Measurements from ENCODE around the gene STXBP5L. TPM values are rescaled to one million over a fixed set of nuclear protein-coding genes. Genes with fewer than 3 reads are reported as not detected.

The STXBP5L gene
- polyA plus RNA-seq, 1 of the 3 experiments (the other 2 are of a cell fraction): 0.03 TPM

DNA sequence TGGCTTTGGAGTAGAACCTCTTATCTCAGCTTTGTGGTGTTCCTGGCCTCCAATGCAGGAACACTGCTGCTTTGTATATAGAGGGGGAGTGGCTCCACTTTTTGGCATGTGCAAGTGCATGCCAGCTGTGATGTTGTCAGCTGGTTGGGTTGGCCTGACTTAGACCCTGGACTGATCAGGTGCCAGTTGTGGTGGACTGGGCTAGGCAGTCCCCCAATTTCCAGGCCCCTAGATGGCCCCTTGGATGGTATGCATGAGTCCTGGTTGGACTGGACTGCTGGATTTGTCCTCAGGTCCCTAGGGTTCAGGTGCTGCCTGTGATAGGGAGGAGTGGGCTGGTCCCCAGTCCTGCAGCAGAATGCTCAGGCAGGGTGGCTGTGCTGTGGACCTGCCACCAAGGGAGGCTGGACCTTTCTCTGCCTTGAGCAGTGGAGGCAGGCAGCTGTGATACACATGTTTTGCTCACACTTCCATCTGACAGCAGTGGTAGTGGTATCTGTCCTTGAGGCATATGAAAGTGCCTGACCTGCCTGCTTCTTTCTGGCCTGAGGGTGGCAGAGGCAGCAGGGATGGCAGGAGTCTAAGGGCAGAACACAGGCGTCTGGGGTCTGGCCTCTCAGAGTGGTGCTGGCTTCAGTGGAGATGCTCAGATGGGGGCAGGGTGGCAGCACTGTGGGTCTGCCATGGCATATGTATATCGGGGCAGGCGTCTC is 74.8 kb downstream of the STXBP5L start:
- no peak overlapping the region for H3K4me2 ChIP-seq
- no peak overlapping the region for H3K4me3 ChIP-seq (ENCODE audit: low read depth in 2 of 2, low read length in 1 of 2)
- POLR2A ChIA-PET: no interaction called here
- no peak overlapping the region for H3K9ac ChIP-seq
- WGBS (ENCODE audit: low lambda C conversion rate): 10% methylated on average over 3 of the region's 3 CpGs
- H3K79me2 ChIP-seq (ENCODE audit: insufficient read depth): no peaks in the 10 kb centered on the region
- no peak overlapping the region for H2AFZ ChIP-seq (ENCODE audit: low read depth)
- no peaks in the 10 kb centered on the region for H3K36me3 ChIP-seq (replicated peaks in 1 of 2; ENCODE audit: control insufficient read depth in 1 of 2, insufficient read depth in 2 of 2, low read length in 1 of 2)
- 0 out of 2 replicates have a peak, but pooled peaks cover 3% of the 10 kb centered on the region for H3K9me2 ChIP-seq
- H3F3A ChIP-seq (replicated peaks; ENCODE audit: insufficient read depth): no peaks in the 10 kb centered on the region
- no peak overlapping the region; a peak in 1 of 4 replicates for H3K27ac ChIP-seq (ENCODE audit: low read depth in 2 of 2, low read length in 1 of 2)
- peak; percentile 3 for DNase-seq
- TF ChIP-seq ELF1 (IDR thresholded peaks at IDR 0.05) (no peak), NFIC (IDR thresholded peaks at IDR 0.05; ENCODE audit: borderline replicate concordance) (no peak), RFX5 (IDR thresholded peaks at IDR 0.05; ENCODE audit: low read length) (no peak), GABPA (IDR thresholded peaks at IDR 0.05; ENCODE audit: low read depth) (no peak), FOXJ3 (CRISPR knock-in tag; IDR thresholded peaks at IDR 0.05) (no peak)
- H4K20me1 ChIP-seq (ENCODE audit: insufficient read depth): no peaks in the 10 kb centered on the region
- no peaks in the 10 kb centered on the region for H3K9me3 ChIP-seq
- CTCF ChIA-PET: no interaction called here
- H3K4me1 ChIP-seq (ENCODE audit: control insufficient read depth in 1 of 2, insufficient read depth in 2 of 2, low read depth in 1 of 2, low read length in 1 of 2): peaks cover 0 to 10% of the 10 kb centered on the region in 2 experiments; a peak in 1 of 4 replicates
- no peaks in the 10 kb centered on the region for H3K27me3 ChIP-seq (ENCODE audit: insufficient read depth)

DNA sequence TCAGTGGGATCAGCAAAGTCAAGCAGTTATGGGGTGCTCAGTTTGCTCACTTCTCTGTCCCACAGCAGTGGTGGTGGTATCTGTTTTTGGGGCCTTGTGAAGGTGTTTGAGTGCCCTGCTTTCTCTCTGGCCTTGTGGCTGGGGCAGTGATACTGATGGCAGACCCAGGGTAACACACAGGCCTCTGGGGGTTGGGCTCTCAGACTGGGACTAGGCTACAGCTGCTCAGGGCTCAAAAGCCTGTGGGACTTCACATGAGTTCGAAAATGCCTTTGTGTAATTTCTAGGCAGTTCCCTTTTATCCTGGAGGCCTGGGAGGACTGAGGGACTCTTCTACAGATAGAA is 75.3 kb downstream of the STXBP5L start:
- no peak overlapping the region for H3K4me3 ChIP-seq (ENCODE audit: low read depth in 2 of 2, low read length in 1 of 2)
- H3F3A ChIP-seq (replicated peaks; ENCODE audit: insufficient read depth): no peaks in the 10 kb centered on the region
- 17% methylated on average over 1 of the region's 1 CpG for WGBS (ENCODE audit: low lambda C conversion rate)
- DNase-seq: peak; percentile 0
- no peak overlapping the region for H3K9ac ChIP-seq
- H4K20me1 ChIP-seq (ENCODE audit: insufficient read depth): no peaks in the 10 kb centered on the region
- POLR2A ChIA-PET: no interaction called here
- peaks cover 0 to 10% of the 10 kb centered on the region in 2 experiments; a peak in 1 of 4 replicates for H3K4me1 ChIP-seq (ENCODE audit: control insufficient read depth in 1 of 2, insufficient read depth in 2 of 2, low read depth in 1 of 2, low read length in 1 of 2)
- no peak overlapping the region for H3K4me2 ChIP-seq
- H3K9me3 ChIP-seq: no peaks in the 10 kb centered on the region
- no peak overlapping the region; a peak in 1 of 4 replicates for H3K27ac ChIP-seq (ENCODE audit: low read depth in 2 of 2, low read length in 1 of 2)
- no peaks in the 10 kb centered on the region for H3K36me3 ChIP-seq (replicated peaks in 1 of 2; ENCODE audit: control insufficient read depth in 1 of 2, insufficient read depth in 2 of 2, low read length in 1 of 2)
- no peaks in the 10 kb centered on the region for H3K27me3 ChIP-seq (ENCODE audit: insufficient read depth)
- TF ChIP-seq MEF2A (IDR thresholded peaks at IDR 0.05; ENCODE audit: borderline replicate concordance, low read depth) (no peak), RFX5 (IDR thresholded peaks at IDR 0.05; ENCODE audit: low read length) (no peak), TEAD4 (IDR thresholded peaks at IDR 0.05; ENCODE audit: borderline replicate concordance, insufficient read depth) (no peak), EZH2phosphoT487 (IDR thresholded peaks at IDR 0.05; ENCODE audit: borderline replicate concordance, low read depth) (no peak), TAF1 (IDR thresholded peaks at IDR 0.05; ENCODE audit: borderline replicate concordance, low read depth, low read length) (no peak), FOXJ3 (CRISPR knock-in tag; IDR thresholded peaks at IDR 0.05) (no peak), SMC3 (IDR thresholded peaks at IDR 0.05; ENCODE audit: low read depth, low read length) (no peak), RAD21 (IDR thresholded peaks at IDR 0.05; ENCODE audit: low read length) (no peak), GABPA (IDR thresholded peaks at IDR 0.05; ENCODE audit: low read depth) (no peak), YY1 (IDR thresholded peaks at IDR 0.05; ENCODE audit: low read depth) (no peak), GATA2 (CRISPR knock-in tag; IDR thresholded peaks at IDR 0.05) (no peak), TCF12 (IDR thresholded peaks at IDR 0.05) (no peak), JUND (IDR thresholded peaks at IDR 0.05) (no peak)
- TF ChIP-seq, protein P1, sequence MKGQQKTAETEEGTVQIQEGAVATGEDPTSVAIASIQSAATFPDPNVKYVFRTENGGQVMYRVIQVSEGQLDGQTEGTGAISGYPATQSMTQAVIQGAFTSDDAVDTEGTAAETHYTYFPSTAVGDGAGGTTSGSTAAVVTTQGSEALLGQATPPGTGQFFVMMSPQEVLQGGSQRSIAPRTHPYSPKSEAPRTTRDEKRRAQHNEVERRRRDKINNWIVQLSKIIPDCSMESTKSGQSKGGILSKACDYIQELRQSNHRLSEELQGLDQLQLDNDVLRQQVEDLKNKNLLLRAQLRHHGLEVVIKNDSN (IDR thresholded peaks at IDR 0.05; ENCODE audit: borderline replicate concordance, low read depth): no peak
- TF ChIP-seq, protein P2, sequence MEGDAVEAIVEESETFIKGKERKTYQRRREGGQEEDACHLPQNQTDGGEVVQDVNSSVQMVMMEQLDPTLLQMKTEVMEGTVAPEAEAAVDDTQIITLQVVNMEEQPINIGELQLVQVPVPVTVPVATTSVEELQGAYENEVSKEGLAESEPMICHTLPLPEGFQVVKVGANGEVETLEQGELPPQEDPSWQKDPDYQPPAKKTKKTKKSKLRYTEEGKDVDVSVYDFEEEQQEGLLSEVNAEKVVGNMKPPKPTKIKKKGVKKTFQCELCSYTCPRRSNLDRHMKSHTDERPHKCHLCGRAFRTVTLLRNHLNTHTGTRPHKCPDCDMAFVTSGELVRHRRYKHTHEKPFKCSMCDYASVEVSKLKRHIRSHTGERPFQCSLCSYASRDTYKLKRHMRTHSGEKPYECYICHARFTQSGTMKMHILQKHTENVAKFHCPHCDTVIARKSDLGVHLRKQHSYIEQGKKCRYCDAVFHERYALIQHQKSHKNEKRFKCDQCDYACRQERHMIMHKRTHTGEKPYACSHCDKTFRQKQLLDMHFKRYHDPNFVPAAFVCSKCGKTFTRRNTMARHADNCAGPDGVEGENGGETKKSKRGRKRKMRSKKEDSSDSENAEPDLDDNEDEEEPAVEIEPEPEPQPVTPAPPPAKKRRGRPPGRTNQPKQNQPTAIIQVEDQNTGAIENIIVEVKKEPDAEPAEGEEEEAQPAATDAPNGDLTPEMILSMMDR (IDR thresholded peaks at IDR 0.05): no peak
- TF ChIP-seq, protein P3, sequence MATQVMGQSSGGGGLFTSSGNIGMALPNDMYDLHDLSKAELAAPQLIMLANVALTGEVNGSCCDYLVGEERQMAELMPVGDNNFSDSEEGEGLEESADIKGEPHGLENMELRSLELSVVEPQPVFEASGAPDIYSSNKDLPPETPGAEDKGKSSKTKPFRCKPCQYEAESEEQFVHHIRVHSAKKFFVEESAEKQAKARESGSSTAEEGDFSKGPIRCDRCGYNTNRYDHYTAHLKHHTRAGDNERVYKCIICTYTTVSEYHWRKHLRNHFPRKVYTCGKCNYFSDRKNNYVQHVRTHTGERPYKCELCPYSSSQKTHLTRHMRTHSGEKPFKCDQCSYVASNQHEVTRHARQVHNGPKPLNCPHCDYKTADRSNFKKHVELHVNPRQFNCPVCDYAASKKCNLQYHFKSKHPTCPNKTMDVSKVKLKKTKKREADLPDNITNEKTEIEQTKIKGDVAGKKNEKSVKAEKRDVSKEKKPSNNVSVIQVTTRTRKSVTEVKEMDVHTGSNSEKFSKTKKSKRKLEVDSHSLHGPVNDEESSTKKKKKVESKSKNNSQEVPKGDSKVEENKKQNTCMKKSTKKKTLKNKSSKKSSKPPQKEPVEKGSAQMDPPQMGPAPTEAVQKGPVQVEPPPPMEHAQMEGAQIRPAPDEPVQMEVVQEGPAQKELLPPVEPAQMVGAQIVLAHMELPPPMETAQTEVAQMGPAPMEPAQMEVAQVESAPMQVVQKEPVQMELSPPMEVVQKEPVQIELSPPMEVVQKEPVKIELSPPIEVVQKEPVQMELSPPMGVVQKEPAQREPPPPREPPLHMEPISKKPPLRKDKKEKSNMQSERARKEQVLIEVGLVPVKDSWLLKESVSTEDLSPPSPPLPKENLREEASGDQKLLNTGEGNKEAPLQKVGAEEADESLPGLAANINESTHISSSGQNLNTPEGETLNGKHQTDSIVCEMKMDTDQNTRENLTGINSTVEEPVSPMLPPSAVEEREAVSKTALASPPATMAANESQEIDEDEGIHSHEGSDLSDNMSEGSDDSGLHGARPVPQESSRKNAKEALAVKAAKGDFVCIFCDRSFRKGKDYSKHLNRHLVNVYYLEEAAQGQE (IDR thresholded peaks at IDR 0.05; ENCODE audit: low read depth, low read length): no peak
- H3K9me2 ChIP-seq: 0 out of 2 replicates have a peak, but pooled peaks cover 3% of the 10 kb centered on the region
- CTCF ChIA-PET: no interaction called here
- H3K79me2 ChIP-seq (ENCODE audit: insufficient read depth): no peaks in the 10 kb centered on the region
- H2AFZ ChIP-seq (ENCODE audit: low read depth): no peak overlapping the region
